Medulla oblongata (tissue), 1 donor: ENCODE results near the gene CNTN4.

Source experiments
- DNase-seq: peaks from one replicate; pipeline ENCODE4 v3.0.0-alpha.2; 2015; ENCODE audit errors: extremely low spot score

Gene CNTN4

GRCh38 chr3:2583046-2583445 lies 484.4 kb downstream of the CNTN4 start:
- DNase-seq, result no peak

GRCh38 chr3:2589336-2589969 lies 490.8 kb downstream of the CNTN4 start:
- no peak for DNase-seq

- no peak for DNase-seq
Measured at GRCh38 chr3:2595486-2595885, 496.8 kb downstream of the CNTN4 start.

GRCh38 chr3:2597615-2598014 lies 498.9 kb downstream of the CNTN4 start:
- DNase-seq, result no peak

GRCh38 chr3:2599471-2599870 lies 500.8 kb downstream of the CNTN4 start:
- DNase-seq, result no peak

- DNase-seq, result no peak
Measured at GRCh38 chr3:2603692-2604289, 505.1 kb downstream of the CNTN4 start.

GRCh38 chr3:2614578-2614977 lies 515.9 kb downstream of the CNTN4 start:
- no peak for DNase-seq

- no peak for DNase-seq
Measured at GRCh38 chr3:2615080-2615479, 516.4 kb downstream of the CNTN4 start.

GRCh38 chr3:2623436-2623835 lies 524.8 kb downstream of the CNTN4 start:
- no peak for DNase-seq

GRCh38 chr3:2628117-2628516 lies 529.5 kb downstream of the CNTN4 start:
- DNase-seq, result no peak

- DNase-seq, result no peak
Measured at GRCh38 chr3:2635511-2635910, 536.8 kb downstream of the CNTN4 start.

- no peak for DNase-seq
Measured at GRCh38 chr3:2643606-2644005, 544.9 kb downstream of the CNTN4 start.

- no peak for DNase-seq
Measured at GRCh38 chr3:2645001-2645400, 546.3 kb downstream of the CNTN4 start.

GRCh38 chr3:2650746-2651145 lies 552.1 kb downstream of the CNTN4 start:
- no peak for DNase-seq

GRCh38 chr3:2652386-2652785 lies 553.7 kb downstream of the CNTN4 start:
- DNase-seq, result no peak

GRCh38 chr3:2653706-2654105 lies 555.0 kb downstream of the CNTN4 start:
- no peak for DNase-seq

- no peak for DNase-seq
Measured at GRCh38 chr3:2655229-2655701, 556.6 kb downstream of the CNTN4 start.

GRCh38 chr3:2656806-2657777 lies 558.4 kb downstream of the CNTN4 start:
- no peak for DNase-seq

- no peak for DNase-seq
Measured at GRCh38 chr3:2657971-2658370, 559.3 kb downstream of the CNTN4 start.

GRCh38 chr3:2659896-2660295 lies 561.2 kb downstream of the CNTN4 start:
- no peak for DNase-seq

GRCh38 chr3:2661078-2661477 lies 562.4 kb downstream of the CNTN4 start:
- no peak for DNase-seq

- DNase-seq, result no peak
Measured at GRCh38 chr3:2677501-2677900, 578.8 kb downstream of the CNTN4 start.

GRCh38 chr3:2680236-2680635 lies 581.6 kb downstream of the CNTN4 start:
- DNase-seq, result no peak
